HG03378 (cell line): Measurements from ENCODE around the gene ECE1.

Experiments
- ATAC-seq: cut with Tn5 transposase; IDR thresholded peaks from one replicate; pipeline ENCODE4 v1.9.1; 2021; ENCODE audit warnings: mild to moderate bottlenecking, moderate library complexity; ENCODE audit not compliant: unreplicated experiment

The ECE1 gene

DNA sequence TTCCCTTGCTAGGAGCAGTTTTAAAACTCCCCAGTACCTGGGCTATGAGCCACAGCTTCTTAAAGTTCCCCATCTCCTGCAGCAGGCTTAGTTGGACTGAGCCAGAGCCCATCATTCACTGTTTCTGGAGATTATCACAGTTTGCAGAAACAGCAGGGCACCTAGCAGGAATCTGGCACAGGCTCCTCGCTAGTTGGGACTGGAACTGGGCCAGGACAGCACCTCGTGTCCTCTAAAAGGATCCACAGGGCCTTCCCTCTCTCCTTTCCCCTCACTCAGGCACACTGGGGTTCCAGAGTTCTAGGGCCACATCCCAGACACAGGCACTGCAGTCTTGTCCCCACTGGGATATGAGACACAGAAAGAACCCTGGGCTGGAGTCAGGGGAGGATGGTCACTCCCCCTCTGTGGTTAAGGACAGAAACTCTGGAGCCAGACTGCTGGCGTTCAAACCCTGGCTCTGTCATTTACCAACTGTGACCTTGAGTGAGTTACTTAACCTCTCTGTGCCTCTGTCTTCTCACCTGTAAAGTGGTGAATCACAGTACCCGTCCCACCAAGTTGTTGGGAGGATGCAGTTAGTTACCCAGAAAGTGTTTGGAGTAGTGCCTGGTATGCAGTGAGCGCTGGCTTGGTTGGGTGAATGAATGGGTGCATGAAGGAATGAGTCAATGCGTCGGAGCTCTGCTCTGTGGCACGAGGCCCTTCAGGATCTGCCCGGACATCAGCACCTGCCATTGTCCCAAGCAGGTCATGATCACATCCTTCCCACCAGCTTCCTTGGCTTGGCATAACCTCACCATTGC lies 18.8 kb upstream of the ECE1 start:
- ATAC-seq, result no peak

- ATAC-seq, result no peak
These were observed 18.1 kb upstream of the ECE1 start for GRCh38 chr1:21308330-21308729.

GRCh38 chr1:21307663-21308305 lies 17.5 kb upstream of the ECE1 start:
- no peak for ATAC-seq

- no peak for ATAC-seq
These were observed 16.9 kb upstream of the ECE1 start for GRCh38 chr1:21307210-21307609.

DNA sequence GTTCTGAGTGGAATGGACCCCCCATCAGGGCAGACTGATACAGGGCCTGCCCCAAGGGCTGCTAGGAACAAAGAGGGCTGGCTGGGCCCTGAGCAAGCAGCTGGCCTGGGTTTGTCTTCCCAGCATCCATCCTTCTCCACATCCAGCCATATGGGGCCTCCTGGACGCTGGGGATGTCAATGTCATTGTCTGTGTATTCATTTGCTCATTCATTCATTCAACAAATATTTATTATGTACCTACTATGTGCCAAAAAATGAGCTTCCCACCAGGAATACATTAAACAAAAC lies 15.6 kb upstream of the ECE1 start:
- ATAC-seq, result no peak

DNA sequence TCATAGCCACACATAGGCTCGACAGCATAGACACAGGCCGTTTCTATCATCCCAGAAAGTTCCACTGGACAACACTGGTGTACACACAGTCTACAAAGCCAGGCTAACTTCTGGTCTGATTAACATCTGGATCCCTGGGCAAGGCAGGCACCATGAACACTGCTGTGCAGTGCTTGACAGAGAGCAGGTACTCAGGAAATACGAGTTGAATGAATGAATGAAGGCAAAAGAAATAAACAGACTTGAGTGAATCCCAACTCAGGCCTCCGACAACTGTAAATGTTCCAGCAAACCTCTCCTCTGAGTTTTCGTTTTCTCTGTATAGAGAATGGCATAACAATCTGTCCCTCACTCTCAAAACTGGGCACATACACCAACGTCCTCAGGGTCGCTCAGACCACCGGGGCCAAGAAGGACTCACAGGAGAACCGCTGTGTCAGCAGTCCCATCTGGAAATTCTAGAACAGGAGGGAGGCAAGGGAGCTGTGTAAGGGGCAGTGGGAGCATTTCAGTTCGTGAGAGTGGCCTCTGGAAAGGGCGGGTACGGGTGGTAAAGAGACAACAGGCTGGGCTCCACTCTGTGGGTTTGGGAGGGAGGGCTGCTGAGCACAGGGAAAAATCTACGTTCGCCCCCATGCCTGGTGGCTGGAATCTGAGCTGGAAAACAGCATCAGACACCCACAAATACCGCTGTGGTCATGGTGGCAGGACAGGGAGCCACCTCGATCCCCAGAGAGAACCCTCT lies 15.1 kb upstream of the ECE1 start:
- no peak for ATAC-seq

DNA sequence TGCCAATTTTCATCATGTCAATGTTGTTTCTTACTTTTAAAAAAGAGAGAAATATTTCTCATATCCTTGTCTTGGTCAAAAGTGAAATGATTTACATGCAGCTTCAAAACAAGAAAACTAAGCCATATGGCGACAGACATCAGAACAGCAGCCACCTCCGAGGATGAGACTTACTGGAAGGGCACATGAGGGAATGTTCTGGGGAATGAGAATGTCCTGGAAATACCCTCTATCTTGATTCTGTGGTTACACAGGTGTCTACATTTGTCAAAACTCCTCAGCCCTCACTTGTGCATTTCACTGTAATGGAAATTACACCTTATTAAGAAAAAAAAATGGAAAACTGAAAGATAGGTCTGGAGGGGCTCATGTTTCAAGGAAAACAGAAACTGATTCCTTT lies 14.2 kb upstream of the ECE1 start:
- no peak for ATAC-seq

GRCh38 chr1:21302747-21303715 lies 12.8 kb upstream of the ECE1 start:
- no peak for ATAC-seq

GRCh38 chr1:21301794-21302440 lies 11.7 kb upstream of the ECE1 start:
- ATAC-seq, result no peak

DNA sequence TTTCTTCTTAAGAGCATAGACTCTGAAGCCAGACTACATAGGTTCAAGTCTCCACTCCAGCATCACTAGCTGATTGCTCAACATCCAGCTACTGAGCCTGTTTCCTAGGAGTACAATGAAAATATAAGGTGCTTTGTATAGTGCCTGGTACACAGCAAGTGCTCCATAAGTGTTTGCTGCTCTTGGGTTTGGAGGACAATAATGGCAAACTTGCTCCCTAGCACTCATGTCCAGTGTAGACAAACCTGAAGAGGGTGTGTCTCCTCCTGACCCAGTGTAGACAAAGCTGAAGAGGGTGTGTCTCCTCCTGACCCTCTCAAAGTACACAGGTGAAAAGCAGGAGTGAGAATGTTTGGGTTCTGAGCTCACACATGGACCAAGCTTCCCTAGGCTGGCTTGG lies 10.5 kb upstream of the ECE1 start:
- ATAC-seq, result no peak

DNA sequence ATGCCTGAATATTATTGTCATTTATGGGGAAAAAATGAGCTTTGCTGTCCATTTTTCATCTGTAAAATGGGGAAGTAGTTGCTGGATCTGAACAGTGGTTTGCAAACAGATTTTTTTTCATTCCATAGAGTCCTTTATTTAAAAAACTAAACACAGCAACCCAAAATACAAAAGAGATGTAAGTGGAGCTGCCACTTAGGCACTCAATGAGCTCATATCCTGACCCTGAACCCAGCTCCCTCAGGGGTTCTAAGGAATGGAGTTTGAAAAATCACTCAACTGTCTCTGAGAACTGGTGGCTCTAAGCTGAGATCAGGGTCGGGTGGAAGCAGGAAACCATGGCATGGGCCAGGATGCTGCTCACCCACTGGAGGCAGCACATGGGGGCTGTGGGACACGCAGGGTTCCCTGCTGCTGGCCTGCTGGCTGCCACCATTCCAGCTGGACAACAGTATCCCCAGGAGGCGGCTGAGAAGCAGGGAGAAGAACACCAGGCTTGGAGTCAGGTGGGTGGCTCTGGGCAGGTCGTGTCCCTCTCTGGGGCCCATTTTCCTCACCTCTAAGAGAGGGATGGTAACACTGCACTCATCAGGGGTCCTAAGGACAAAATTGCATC lies 9.6 kb upstream of the ECE1 start:
- ATAC-seq, result no peak

- ATAC-seq, result no peak
These were observed 8.7 kb upstream of the ECE1 start for GRCh38 chr1:21298981-21299391.

DNA sequence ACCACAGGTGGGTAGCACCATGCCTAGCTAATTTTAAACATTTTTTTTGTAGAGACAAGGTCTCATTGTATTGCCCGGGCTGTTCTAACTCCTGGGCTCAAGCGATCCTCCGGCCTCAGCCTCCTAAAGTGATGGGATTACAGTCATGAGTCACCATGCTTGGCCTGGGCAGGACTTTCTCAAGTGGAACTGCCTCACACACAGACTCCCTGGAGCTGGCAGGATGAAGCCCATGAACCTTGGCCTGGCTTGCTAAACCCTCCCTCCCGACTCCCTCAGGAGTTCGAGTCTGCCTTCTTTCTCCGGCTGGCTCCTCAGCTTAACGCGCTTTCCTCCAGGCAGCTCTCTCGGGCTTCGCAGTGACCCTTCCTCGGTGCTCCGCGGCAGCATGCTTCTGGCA lies 7.7 kb upstream of the ECE1 start:
- ATAC-seq, result no peak

DNA sequence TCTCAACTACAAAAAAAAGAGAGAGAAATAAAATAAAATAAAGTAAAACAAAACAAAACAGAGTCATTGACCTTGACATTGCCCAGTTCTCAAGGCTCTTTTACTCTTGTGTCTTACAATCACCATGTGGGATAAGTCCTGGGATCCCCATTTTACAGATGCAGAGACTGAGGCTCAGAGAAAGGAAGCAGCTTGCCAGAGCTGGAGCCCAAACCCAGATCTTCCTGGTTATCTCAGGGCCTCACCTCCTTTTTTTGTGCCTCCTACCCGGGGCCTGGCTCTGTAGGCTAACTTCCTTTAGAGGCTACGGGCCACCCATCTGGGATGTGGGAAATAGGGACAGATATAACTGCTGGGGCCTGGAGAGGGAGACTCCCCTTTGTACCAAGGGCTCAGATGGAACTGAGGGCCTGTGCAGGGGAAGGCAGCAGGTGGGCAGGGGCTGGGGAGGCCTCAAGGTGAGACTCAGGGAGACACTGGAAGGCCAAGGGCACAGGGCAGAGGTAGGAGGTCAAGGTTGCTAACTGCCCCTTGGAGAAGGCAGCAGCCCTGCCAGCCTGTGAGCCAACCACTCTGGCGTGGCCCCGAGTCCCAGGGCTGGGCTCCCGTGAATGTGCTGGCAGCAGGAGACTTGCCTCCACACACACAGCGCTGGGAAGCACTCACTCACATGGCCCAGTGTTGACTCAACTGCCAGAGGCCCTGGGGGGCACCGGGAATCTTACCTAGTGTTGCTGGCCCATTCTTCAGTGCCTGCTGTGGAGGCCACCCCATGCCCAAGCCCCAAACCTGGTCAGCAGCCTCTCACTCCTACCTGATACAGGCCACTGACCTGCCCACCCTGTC lies 6.5 kb upstream of the ECE1 start:
- no peak for ATAC-seq

DNA sequence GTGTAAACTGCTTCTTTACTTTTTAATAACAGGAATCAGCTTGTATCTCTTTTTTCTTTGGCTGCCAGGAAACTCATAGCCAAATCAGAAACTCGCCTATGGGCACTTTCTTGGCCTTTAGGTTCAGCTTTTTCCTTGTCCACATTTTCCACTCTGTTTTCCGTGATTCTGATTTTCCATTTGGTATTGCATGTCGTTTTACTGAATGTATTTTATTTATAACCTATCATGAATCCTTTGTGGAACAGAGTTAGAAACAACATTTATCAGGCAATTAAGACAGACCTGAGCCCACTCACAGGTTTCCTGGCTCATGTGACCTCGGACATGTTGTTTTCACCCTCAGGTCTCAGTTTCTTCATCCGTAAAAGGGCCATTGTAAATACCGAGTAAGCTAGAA lies 5.3 kb upstream of the ECE1 start:
- ATAC-seq, result no peak

- peak; percentile 15 for ATAC-seq
These were observed 4.7 kb upstream of the ECE1 start for GRCh38 chr1:21295002-21295401.

GRCh38 chr1:21294266-21294989 lies 4.2 kb upstream of the ECE1 start:
- peak; percentile 65 for ATAC-seq

- ATAC-seq, result peak; percentile 21
These were observed 3.4 kb upstream of the ECE1 start for GRCh38 chr1:21293537-21294265.
